Breast epithelium (tissue), 4 donors: Measurements from ENCODE around the gene RREB1. TPM values are rescaled to one million over a fixed set of nuclear protein-coding genes. Genes with fewer than 3 reads are reported as not detected.

Source experiments
- DNase-seq, 2 donors: peaks; one replicate each; pipeline ENCODE4 v3.0.0-alpha.2; 2019; ENCODE audit warnings: low spot score in 2 of 2
- H3K27ac ChIP-seq, 2 donors: fragments of 200-600 bp; sonication (generic) in 1 of 2; one replicate each; pipeline ENCODE4 v1.5.1; 2016 to 2019; ENCODE audit warnings: mild to moderate bottlenecking in 1 of 2
- H3K27me3 ChIP-seq, 2 donors: fragments of 200-600 bp; sonication (generic) in 1 of 2; one replicate each; pipeline versions ENCODE4 v1.5.1 to v1.6.0; 2017 to 2019; ENCODE audit warnings: control low read depth in 1 of 2, mild to moderate bottlenecking in 1 of 2
- H3K36me3 ChIP-seq: fragments of 200-600 bp; one replicate; pipeline ENCODE4 v1.5.1; 2019
- H3K4me1 ChIP-seq, 2 donors: fragments of 200-600 bp; sonication (generic); one replicate each; pipeline ENCODE4 v1.5.1; 2016 to 2019; ENCODE audit warnings: control low read depth in 1 of 2
- H3K4me3 ChIP-seq, 3 donors: fragments of 200-600 bp; sonication (generic); 1 replicate in 2 of 3; 2 replicates in 1 of 3; pipeline ENCODE4 v1.5.1; 2016 to 2019; ENCODE audit warnings: mild to moderate bottlenecking in 3 of 3, moderate library complexity in 2 of 3
- H3K9me3 ChIP-seq, 2 donors: fragments of 200-600 bp; sonication (generic) in 1 of 2; one replicate each; pipeline ENCODE4 v1.5.1; 2016 to 2019; ENCODE audit warnings: control low read depth in 1 of 2
- POLR2A ChIP-seq: fragments of 450-650 bp; IDR thresholded peaks from one replicate; pipeline ENCODE4 v1.6.1; 2016; ENCODE audit warnings: antibody characterized with exemption, mild to moderate bottlenecking, moderate library complexity
- POLR2AphosphoS5 ChIP-seq, 3 donors: sonication (generic); formaldehyde crosslinking; IDR thresholded peaks; one replicate each; pipeline ENCODE4 v1.6.1; 2017; ENCODE audit warnings: antibody characterized with exemption in 3 of 3
- intact Hi-C: fragments of 100-400 bp; cut with DNase I; formaldehyde crosslinking; loops from one replicate; pipeline ENCODE4 v1.15.1; 2023; ENCODE audit warnings: low total_unique reads
- total RNA-seq, 3 donors: library from RNA; depleted of rRNA; stranded (reverse); fragments of >200 nt; gene quantifications; one replicate each; pipeline ENCODE4 v1.1.0, GENCODE V29; 2016
- TF ChIP-seq, protein P1 (sequence below), 3 donors: fragments of 450-650 bp; IDR thresholded peaks; one replicate each; pipeline ENCODE4 v1.5.1; 2016 to 2017; ENCODE audit warnings: antibody characterized with exemption in 3 of 3, mild to moderate bottlenecking in 3 of 3, moderate library complexity in 3 of 3

RREB1 gene
- total RNA-seq, 3 donors from 2014 or later = 36.0 to 39.8 (median 39.7) TPM

DNA sequence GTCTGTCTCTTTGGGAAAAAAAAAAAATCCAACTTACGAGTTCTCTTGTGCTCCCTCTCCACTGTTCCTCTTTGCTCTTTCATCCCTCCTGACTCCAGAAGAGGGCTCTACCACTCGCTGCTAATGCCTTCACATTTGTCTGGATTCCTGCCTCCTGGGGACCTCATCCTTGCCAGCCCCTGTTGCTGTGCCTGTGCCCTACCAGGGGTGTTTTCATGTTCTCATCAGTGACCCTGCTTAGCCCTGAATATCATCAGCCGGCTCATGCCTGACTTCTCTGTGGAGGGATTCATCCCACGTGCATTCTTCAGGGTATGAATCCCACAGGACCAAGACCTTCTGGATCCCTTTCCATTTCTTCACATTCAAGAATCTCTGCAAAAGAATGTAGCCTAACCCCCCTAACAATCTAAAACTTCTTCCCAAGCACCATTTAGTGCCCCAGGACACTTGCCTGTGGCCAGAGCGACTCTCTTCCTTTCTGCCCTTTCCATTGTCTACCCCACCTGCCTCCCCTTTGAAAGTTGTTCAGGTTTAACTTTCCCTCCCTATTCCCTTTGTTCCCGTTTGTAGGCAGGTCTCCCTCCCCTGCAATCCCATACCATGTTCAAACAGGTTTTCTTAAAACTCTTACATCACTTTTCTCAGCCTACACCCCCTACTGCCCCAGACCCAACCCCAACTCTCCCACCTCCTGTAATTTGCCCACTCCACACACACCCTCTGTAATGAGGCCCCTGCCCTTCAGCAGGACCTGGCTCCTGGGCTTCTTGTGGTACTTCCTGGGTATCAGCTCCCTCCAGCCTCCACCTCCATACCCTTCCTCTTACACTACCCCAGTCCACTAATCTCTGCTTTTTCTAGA is 50.2 kb downstream of the RREB1 start:
- no peaks in the 10 kb centered on the region for H3K27me3 ChIP-seq
- DNase-seq = no peak
- TF ChIP-seq POLR2AphosphoS5 (IDR thresholded peaks at IDR 0.05) (no peak), POLR2A (no peak)
- TF ChIP-seq, protein P1, sequence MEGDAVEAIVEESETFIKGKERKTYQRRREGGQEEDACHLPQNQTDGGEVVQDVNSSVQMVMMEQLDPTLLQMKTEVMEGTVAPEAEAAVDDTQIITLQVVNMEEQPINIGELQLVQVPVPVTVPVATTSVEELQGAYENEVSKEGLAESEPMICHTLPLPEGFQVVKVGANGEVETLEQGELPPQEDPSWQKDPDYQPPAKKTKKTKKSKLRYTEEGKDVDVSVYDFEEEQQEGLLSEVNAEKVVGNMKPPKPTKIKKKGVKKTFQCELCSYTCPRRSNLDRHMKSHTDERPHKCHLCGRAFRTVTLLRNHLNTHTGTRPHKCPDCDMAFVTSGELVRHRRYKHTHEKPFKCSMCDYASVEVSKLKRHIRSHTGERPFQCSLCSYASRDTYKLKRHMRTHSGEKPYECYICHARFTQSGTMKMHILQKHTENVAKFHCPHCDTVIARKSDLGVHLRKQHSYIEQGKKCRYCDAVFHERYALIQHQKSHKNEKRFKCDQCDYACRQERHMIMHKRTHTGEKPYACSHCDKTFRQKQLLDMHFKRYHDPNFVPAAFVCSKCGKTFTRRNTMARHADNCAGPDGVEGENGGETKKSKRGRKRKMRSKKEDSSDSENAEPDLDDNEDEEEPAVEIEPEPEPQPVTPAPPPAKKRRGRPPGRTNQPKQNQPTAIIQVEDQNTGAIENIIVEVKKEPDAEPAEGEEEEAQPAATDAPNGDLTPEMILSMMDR (IDR thresholded peaks at IDR 0.05) = no peak
- no peaks in the 10 kb centered on the region for H3K9me3 ChIP-seq
- no peaks in the 10 kb centered on the region for H3K36me3 ChIP-seq
- peak overlapping the region in 1 of 2 donors; percentile 35 for H3K27ac ChIP-seq
- intact Hi-C loops = no loop called here
- H3K4me3 ChIP-seq = no peak overlapping the region
- peaks cover 3% of the 10 kb centered on the region in 2 donors for H3K4me1 ChIP-seq

- Histone ChIP-seq H3K9me3 (no peaks in the 10 kb centered on the region), H3K27ac (no peak overlapping the region), H3K4me3 (no peak overlapping the region), H3K27me3 (no peaks in the 10 kb centered on the region), H3K36me3 (no peaks in the 10 kb centered on the region), H3K4me1 (peaks cover 3 to 8% of the 10 kb centered on the region in 2 donors)
- no peak for DNase-seq
- TF ChIP-seq POLR2AphosphoS5 (IDR thresholded peaks at IDR 0.05) (no peak), POLR2A (no peak)
- TF ChIP-seq, protein P1 (IDR thresholded peaks at IDR 0.05) = no peak
- intact Hi-C loops = no loop called here
These were observed 52.2 kb downstream of the RREB1 start for GRCh38 chr6:7159790-7160525.

- Histone ChIP-seq H3K4me3 (no peak overlapping the region), H3K4me1 (peaks cover under 1 to 13% of the 10 kb centered on the region in 2 donors), H3K27ac (peak overlapping the region in 1 of 2 donors; percentile 27), H3K9me3 (no peaks in the 10 kb centered on the region), H3K36me3 (no peaks in the 10 kb centered on the region), H3K27me3 (no peaks in the 10 kb centered on the region)
- intact Hi-C loops = no loop called here
- DNase-seq = no peak
- TF ChIP-seq POLR2A (no peak), POLR2AphosphoS5 (IDR thresholded peaks at IDR 0.05) (no peak)
These were observed 53.5 kb downstream of the RREB1 start for GRCh38 chr6:7161253-7161623.

DNA sequence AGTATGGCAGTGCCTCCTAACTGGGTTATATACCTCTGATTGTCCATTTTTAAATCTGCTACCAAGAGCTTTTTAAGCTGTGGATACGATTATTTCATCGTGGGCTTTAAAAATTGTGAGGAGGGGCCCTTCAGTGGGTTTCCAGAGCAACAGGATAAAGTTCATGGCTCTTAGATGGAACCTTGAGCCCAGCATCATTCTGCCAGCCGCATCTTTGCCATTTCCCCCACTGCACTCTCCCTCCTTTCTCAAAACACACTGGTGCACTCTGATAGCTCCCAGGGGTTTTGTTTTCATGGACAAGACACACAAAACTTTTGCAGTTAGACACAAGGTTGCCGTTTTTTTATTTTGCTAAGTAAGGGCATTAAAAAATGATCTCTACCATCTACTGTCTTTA is 54.1 kb downstream of the RREB1 start:
- intact Hi-C loops = no loop called here
- TF ChIP-seq POLR2AphosphoS5 (IDR thresholded peaks at IDR 0.05) (no peak), POLR2A (no peak)
- TF ChIP-seq, protein P1 (IDR thresholded peaks at IDR 0.05) = no peak
- no peaks in the 10 kb centered on the region for H3K36me3 ChIP-seq
- no peak for DNase-seq
- H3K4me3 ChIP-seq = no peak overlapping the region
- peaks cover 0 to 13% of the 10 kb centered on the region in 2 donors for H3K4me1 ChIP-seq
- H3K9me3 ChIP-seq = no peaks in the 10 kb centered on the region
- H3K27me3 ChIP-seq = no peaks in the 10 kb centered on the region
- peak overlapping the region in 1 of 2 donors; percentile 27 for H3K27ac ChIP-seq

DNA sequence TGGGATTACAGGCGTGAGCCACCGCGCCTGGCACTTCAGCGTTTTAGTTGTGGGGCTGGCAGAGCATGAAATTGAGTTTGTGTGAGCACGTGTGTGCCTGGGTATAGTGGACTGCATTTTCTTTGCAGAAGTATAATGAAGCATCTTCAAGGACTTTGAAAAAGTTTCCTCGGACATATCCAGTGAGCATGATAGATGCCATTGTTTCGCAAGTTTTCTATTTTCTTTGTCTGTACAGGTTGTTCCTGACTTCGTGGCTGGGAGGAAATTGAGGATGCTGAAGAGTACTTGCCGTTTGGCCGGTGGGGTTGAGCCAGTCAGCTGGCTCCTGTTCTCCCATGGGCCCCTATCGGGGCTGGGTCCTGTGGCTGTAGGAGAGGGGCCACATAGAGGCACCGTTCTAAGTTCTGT is 55.9 kb downstream of the RREB1 start:
- intact Hi-C loops = no loop called here
- no peaks in the 10 kb centered on the region for H3K27me3 ChIP-seq
- TF ChIP-seq, protein P1 (IDR thresholded peaks at IDR 0.05) = no peak
- H3K36me3 ChIP-seq = no peaks in the 10 kb centered on the region
- DNase-seq = no peak
- peaks cover 0 to 9% of the 10 kb centered on the region in 2 donors for H3K4me1 ChIP-seq
- H3K9me3 ChIP-seq = no peaks in the 10 kb centered on the region
- no peak overlapping the region for H3K4me3 ChIP-seq
- H3K27ac ChIP-seq = no peak overlapping the region
